ENCODE measurements around the gene MGAM2.

Gene MGAM2

DNA sequence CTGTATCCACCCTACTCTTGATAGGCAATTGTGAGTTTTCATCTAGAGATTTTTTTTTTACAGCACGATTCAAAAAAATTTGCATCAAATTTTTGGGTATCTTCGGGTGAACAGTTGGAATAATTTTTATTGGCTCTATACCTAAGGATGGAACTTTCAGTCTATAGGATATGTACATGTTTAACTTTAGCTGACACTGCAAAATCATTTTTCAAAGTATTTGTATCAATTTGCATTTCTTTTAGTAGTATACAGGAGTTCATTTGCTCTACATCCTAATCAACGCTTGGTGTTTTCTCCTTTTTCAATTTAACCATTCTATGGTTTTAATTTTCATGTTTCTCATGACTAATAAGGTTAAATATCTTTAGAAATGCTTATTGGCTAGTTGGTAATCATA lies 11.7 kb downstream of the MGAM2 start:
- DNase-seq, result no peak

DNA sequence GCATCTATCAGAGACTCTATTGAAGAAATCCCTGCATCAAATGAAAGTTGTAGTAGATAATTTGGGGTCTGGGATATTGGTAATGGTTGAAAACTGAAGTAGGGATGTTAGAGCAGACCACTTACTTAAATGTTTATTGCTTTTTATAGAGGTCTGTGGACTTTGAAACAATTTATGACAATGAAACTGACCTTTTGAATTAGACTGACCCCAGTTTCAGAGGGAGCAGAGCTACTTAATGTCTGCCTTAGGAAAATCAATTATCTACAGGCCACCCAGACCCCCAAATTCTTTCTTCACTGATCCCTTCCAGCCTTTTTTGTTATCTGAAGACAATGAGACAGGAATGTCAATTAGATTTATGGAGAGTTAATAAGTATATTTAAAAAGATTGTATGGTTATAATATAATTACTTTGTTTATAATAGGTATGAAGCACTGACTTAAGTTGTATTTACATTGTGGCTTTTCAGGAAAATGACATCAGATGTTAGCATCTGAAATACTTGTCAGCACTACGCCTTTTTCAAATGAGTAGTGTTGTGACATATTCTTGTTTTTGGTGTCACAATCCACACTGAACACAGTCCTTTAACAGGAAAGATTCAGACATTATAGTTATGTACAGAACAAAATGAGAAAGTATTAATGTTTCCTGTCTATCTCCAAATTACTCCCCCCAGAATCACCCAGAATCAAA lies 13.9 kb downstream of the MGAM2 start:
- no peak for DNase-seq

DNA sequence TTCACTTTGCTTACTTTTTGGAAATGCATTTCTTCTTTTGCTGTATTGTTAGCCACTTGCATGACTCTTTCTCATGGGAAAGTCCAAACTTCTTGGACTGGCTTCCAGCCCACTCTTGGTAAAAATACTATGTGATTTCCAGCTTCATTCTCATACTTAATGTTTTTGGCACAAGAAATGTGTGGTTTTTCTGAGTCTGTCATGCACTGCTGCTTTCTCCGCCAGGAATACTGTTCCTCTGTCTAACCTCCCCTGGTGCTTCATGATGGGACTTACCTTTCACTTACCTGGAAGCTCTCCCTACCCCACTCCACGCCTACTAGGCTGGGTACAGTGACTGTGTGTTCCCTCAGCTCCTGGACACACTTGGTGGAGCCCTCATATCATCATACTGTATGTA lies 18.7 kb downstream of the MGAM2 start:
- no peak for DNase-seq

DNA sequence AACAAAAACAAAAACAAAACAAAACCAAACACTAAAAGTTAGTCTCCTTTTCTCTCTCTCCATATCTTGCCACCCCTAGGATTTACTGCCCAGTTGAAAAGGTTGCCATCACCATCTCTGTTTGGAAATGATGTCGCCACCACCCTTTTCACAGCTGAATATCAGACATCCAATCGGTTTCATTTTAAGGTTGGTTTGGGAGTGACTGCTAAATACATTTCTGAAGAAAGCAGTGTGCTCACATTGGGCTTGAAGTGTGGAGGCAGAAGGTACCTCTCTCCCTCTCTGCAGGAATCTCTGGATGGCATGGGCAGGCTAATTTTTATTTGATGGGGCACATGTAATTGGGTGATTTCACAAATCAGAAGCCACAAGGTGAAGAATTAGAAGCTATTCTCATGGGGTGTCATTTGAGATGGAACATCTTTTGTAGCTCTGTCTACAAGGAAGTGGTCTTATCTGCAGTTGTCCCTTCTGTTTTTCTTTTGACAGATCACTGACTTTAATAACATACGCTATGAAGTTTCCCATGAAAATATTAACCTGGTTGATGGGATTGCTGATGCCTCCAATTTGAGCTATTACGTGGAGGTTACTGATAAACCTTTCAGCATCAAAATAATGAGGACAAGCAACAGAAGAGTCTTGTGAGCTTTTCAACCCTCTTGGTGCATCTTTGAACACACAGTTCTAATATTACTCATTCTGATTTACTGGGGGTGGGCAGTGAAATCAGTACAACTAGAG lies 20.1 kb downstream of the MGAM2 start:
- DNase-seq, result no peak

DNA sequence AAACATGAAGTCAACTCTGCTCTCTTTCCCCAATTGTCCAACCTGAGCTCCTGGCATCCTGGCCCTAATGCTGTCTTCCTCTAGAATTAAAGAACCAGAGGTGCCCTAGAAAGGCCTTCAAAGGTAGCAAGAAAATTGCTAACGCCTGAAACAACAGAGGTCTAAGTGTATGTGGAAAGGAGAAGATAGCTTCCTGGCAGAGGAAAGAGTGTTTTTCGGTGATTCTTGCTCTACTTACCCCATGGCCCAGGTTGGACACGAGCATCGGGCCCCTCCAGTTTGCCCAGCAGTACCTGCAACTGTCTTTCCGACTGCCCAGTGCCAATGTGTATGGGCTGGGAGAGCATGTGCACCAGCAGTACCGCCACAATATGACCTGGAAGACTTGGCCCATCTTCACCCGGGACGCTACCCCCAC lies 22.2 kb downstream of the MGAM2 start:
- DNase-seq, result no peak

DNA sequence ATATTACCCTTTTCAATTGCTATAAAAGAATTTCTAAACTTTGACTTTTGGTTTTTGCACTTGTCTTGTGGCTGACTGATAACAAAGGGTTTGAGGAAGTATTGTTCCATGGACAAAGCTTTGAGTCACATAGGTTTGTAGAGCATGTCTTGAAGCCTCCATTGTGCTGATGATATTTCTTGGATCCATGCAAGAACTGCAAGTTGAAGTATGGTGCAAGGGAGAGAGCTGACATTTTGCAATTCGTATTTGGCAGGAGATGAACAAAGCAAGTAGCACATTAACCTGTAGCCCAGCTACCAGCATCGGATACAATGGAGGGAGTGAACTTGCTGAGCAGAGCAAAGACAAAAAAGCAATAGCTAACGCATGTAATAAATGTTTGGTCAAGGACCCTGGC lies 23.4 kb downstream of the MGAM2 start:
- DNase-seq, result no peak

DNA sequence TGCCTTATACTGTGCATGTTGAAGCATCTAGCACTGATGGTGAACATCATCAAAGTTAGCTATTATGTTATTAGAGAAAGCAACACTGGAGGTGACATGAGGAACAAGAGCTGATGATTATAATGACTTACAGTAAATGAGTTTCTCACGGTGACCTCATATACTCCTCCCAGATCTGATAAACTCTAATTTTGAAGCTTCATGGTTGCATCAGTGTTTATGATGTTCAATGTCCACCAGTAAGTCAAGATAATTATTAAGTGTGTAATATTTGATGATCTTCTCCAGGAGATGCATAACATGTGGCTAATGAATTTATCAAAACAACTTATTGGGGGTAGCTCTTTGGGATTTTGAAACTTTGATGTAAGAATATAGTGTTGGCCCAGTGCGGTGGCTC lies 27.5 kb downstream of the MGAM2 start:
- no peak for DNase-seq

DNA sequence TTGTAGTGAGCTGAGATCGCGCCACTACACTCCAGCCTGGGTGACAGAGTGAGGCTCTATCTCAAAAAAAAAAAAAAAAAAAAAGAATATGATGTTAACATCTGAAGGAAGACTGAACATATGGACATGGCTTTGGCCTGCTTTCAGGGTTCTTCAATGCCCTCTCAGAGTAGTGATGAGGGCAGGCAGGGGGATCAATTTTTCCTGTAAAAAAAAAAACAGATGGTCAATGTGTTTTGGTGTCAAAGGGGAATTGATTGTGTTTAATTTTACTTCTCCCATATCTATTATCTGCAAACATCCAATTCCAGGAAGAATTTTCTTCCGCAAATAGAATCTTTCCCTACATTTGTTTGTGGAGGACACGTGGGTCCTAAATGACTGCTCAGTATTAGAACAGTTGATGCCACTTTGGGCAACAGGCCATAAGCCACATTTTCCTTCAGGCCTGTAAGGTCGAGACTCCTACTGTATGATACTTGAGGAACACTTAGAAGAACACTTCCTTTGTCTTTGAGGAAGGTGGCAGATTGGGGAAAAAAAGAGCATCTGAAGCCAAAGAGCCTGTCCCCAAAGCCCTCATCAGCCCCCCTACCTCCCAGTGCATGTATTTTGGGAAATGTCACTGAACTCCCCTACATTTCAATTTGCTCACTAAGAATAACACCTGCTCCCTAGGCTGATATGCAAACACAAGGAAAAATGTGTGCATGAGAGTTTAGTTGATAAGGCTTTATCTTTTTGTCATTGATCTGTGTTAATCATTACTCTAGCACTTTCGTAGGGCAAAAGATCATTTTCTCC lies 28.3 kb downstream of the MGAM2 start:
- no peak for DNase-seq

DNA sequence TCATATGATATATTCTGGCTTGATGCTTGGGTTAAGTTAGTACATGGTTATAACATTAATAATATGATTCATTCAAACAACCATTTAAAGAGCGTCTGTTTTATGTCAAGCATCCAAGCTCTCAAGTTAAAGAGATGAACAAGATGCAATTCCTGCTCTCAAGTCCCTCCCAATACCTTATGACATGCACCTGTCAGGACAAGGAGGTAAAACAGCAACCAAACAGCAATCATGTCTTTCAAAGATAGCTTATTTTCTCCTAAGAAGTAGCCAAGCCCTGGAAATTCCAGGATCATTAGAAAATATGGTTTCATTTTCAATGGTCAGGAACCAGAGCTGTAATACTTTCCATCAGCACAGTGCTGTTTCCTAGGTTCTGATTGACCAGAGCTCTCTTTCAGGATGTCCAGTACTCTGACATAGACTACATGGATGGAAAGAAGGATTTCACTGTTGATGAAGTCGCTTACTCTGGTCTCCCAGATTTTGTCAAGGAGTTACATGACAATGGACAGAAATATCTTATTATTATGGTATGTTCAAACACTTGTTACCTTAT lies 29.0 kb downstream of the MGAM2 start:
- no peak for DNase-seq

DNA sequence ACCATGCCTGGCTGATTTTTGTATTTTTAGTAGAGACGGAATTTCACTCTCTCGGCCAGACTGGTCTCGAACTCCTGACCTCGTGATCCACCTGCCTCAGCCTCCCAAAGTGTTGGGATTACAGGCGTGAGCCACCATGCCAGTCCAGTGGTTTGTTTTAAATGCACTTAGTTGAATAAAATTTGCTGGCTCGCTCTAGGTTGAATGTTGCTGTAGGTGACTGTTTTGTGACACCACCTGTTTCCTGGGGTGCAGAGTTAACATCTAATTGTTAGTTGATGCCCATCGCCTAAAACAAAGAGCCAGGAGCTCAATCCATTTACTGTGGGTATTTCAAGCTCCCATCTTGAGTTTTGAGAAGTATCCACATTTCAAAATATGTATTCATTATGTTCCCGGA lies 31.2 kb downstream of the MGAM2 start:
- no peak for DNase-seq

DNA sequence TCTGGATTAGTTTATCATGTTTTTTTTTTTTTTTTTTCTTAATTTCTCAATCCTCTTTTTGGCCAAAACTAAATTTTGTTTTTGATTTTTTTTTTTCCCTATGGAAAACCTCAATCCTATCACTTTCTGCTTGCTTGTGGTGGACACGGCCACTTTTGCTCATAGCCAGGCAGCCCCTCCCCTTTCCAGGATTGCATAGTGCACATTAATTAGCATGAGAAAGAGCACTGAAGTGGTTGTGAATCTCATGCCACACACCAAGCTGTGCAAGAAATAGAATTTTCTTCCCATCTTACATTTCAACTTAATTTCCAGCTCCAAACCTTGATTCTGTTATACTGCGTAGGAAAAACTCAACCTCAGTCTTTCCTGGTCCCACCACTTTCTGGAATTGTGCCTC lies 34.6 kb downstream of the MGAM2 start:
- no peak for DNase-seq

DNA sequence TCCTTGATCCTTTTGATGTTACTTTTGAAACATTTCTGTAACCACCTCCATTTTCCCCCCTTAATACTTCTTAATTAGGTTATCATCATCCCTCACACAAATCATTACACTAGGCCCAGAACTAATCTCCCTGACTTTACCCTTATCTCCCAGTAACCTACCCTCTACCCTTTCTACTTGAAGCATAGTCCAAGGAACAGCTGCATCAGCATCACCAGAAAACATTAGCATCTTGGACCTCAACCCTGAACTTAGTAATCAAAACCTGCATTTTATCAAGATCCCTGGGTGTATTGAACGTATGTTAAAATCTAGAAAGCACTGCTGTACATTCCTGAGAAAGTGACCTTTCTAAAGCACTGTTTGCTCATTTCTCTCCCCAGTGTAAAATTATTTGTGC lies 38.8 kb downstream of the MGAM2 start:
- no peak for DNase-seq

DNA sequence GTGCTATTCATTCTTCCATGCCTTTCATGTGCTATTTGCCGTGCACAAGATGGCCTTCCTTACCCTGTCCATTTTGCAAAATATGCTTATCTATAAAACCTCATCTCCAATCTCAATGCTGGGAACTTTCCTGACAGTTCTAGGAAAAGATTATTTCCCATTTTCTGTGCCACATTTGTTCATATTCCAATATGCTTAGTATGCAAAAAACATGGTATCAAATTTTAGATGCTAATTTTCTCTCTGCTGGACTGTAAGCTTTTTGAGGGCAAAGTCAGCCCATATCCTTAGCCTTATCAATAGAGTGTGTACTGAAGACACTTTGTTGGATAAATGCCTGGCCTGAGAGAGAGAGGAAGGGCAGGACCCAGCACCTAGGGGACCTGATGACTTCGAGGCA lies 39.4 kb downstream of the MGAM2 start:
- DNase-seq, result no peak

DNA sequence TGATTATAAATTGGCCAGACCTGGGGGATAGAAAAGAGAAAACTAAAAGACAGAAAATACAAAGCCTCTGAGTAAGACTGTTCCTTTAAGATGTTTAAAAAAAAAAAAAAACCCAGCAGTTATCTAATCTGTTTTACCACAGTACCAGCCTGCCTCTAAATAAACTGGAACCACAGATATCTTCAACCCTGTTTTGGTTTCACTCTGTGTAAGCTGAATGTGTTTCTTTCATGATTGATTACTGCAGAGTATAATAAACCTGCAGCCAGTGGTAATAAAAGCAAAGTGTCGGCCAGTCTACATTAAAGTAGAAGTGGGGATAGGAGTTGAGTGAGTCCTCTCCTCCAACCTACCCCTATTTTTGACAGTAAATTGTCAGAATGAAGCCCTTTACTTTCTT lies 40.6 kb downstream of the MGAM2 start:
- DNase-seq, result no peak

DNA sequence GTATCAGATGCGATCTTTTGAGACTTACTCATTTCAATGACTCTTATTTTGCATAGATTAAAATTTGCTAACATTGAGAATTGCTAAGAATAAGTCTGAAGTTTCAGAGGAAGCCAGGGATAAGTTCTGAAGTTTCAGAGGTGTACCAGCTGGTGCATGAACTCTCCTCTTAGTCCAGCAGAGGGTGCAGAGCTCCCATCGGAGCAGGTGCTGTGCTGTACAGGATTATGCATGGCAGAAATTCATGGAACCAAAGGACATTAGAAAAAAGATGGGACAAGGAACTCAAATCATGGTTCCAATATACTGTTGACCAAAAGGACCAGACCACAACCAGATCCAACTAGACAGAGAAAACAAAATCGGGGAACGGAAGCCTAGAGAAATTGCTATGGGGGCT lies 41.9 kb downstream of the MGAM2 start:
- DNase-seq, result no peak

DNA sequence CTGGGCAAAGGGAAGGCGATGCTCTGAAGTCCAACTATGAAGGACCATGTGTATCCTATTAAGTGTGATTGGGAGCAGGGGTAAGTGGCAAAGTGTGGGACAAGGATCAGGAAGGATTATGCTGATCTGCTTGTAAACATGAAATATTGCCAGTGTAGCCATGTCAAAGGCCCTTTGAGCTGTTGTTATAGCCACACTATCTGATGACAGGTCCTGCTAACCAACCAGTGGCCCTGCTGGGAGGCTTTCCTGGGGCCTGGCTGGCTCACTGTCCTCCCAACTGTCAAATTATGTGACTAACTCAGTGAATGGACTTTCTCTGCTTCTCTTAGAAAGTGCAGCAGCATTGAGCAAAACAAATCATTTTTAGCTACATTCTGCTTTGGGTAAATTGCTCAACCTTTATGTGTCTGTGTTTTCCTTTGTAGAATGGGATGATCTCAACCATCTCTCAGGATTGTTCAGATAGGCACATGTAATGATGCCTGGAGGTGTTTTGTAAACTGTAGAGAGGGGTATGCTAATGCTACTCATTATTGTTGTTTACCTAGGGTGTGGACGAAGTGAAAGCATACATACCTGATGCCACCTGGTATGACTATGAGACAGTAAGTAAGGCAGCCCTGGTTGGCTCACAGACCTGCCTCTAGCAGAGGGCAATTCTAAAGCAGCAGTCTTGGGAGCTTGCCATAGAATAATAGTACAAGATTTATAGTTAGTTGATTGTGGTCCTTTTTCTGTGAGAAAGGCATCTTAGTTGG lies 47.4 kb downstream of the MGAM2 start:
- DNase-seq, result no peak

DNA sequence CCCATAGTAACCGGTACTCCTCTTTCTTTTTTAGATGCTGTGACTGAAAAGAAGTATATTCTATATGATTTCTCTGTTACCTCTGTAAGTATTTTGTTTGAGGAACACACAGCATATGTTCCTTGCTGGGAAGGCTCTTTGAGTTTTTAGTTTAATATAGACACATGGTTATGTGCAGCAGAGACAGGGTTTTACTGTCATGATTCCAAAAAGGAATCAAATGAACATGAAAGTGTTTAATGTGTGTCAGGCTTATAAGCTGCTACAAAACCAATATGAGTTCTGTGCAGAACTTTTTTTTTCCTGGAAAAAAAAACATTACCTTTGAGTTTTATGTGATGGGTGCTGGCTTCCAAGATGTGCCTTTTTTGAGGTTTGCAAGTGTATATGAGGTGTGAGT lies 50.4 kb downstream of the MGAM2 start:
- DNase-seq, result no peak

DNA sequence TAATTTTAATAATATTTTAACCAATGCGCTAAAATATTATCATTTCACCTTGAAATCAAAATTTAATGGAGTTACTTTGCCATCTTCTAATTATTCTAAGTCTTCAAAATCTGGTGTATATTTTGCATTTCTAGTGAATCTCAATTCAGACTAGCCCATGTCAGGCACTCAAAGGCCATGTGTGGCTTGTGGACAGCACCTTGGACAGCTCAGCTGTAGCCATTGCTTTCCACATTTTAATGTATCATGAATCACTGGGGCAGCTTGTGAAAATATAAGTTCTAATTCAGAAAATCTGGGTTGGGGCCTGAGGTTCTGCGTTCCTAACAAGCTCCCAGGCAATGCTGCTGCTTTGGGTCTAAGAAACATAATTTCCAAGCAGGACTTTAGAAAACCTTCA lies 57.2 kb downstream of the MGAM2 start:
- DNase-seq, result no peak

DNA sequence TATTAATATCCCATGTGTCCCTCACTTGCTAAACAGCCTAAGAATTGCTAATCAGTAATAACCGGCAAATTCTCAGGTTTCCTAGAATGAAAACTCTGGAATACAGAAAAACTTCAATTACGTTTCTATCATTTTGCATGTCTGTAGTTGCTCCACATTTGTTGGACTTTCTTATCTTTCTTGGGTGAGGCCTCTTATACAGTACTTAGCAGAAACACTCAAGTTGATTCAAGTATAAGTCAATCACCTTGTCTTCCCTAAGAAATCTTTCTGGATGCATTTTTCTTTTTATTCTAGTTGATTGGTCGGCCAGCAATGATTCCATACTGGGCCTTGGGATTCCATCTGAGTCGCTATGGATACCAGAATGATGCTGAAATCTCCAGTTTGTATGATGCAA lies 61.4 kb downstream of the MGAM2 start:
- no peak for DNase-seq

DNA sequence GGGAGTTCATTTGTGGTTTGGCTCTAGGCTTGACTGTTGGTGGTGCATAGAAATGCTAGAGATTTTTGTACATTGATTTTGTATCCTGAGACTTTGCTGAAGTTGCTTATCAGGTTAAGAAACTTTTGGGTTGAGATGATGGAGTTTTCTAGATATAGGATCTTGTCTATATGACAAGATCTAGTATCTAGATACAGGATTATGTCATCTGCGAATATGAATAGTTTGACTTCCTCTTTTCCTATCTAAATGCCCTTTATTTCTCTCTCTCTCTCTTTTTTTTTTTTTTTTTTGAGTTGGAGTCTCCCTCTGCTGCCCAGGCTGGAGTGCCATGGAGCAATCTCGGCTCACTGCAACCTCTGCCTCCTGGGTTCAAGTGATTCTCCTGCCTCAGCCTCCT lies 62.9 kb downstream of the MGAM2 start:
- no peak for DNase-seq

DNA sequence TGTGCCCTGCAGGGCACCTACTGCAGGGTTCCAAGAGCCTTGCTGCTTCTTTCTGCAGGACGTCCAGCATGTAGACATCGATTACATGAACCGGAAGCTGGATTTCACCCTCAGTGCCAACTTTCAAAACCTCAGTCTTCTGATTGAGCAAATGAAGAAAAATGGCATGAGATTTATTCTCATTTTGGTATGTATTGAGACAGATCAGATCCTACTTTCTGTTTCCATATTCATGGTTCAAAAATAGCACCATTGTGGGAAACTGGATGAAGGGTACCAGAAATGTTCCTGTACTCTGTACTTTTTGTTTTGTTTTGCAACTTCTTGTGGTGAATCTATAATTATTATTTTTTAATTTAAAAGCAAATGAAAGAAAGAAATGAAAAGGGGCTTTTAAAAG lies 64.1 kb downstream of the MGAM2 start:
- DNase-seq, result no peak

DNA sequence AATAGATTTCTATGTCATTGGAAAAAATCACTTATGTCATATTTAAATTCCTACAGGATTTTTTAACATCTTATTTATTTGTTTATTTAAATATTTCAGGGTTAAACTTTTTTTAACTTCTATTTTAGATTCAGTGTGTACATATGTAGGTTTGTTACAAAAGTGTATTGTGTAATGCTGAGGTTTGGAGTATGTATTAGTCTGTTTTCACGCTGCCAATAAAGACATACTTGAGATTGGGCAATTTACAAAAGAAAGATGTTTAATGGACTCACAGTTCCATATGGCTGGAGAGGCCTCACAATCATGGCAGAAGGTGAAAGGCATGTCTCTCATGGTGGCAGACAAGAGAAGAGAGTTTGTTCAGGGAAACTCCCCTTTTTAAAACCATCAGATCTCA lies 65.4 kb downstream of the MGAM2 start:
- no peak for DNase-seq

DNA sequence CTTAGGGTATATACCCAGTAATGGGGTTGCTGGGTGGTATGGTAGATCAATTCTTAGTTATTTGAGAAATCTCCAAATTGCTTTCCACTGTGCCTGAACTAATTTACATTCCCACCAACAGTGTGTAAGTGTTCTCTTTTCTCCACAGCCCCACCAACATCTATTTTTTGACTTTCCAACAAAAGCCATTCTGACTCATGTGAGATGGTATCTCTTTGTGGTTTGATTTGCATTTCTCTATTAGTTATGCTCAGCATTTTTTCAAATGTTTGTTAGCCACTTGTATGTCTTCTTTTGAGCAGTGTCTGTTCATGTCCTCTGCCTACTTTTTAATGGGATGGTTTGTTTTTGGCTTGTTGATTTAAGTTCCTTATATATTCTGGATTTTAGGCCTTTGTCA lies 66.4 kb downstream of the MGAM2 start:
- no peak for DNase-seq
